Lung (tissue), 12 donors: Measurements from ENCODE around the gene DNER. TPM values are rescaled to one million over a fixed set of nuclear protein-coding genes. Genes with fewer than 3 reads are reported as not detected.
"Not testable (repeated sequence)": the region's sequence is repeated elsewhere in the genome, so short reads cannot be mapped to it uniquely, and the experiment has no call there.

Experiments
- ATAC-seq: fragments of 200-7000 bp; cut with Tn5 transposase; one replicate; pipeline ENCODE4 v1.9.1; 2020; ENCODE audit warnings: moderate number of reproducible peaks; ENCODE audit not compliant: insufficient read depth, low FRiP score
- DNase-seq, 3 donors: peaks; one replicate each; pipeline ENCODE4 v3.0.0-alpha.2; 2013 to 2017
- H3K27ac ChIP-seq, 2 donors: one replicate each; pipeline ENCODE4 v1.5.1; 2013; ENCODE audit warnings: mild to moderate bottlenecking in 2 of 2, moderate library complexity in 2 of 2, control low read depth in 1 of 2, inconsistent platforms in 1 of 2, low read depth in 1 of 2, low read length in 1 of 2
- H3K27me3 ChIP-seq, 3 donors: one replicate each; pipeline ENCODE4 v1.5.1; 2013; ENCODE audit warnings: low read length in 2 of 3; ENCODE audit not compliant: control insufficient read depth in 3 of 3, insufficient read depth in 3 of 3
- H3K36me3 ChIP-seq, 4 donors: one replicate each; pipeline ENCODE4 v1.5.1; 2013; ENCODE audit warnings: low read length in 4 of 4, mild to moderate bottlenecking in 1 of 4, moderate library complexity in 1 of 4; ENCODE audit not compliant: control insufficient read depth in 4 of 4, insufficient read depth in 4 of 4
- H3K4me1 ChIP-seq, 5 donors: one replicate each; pipeline ENCODE4 v1.5.1; 2013; ENCODE audit warnings: low read length in 5 of 5, mild to moderate bottlenecking in 2 of 5, moderate library complexity in 1 of 5; ENCODE audit not compliant: control insufficient read depth in 5 of 5, insufficient read depth in 5 of 5
- H3K4me3 ChIP-seq: one replicate; pipeline ENCODE4 v1.5.1; 2013; ENCODE audit warnings: mild to moderate bottlenecking, control low read depth, moderate library complexity
- H3K9ac ChIP-seq, 2 donors: one replicate each; pipeline ENCODE4 v1.5.1; 2013; ENCODE audit warnings: low read length in 2 of 2, control low read depth in 1 of 2; ENCODE audit not compliant: insufficient read depth in 1 of 2
- H3K9me3 ChIP-seq, 4 donors: one replicate each; pipeline ENCODE4 v1.5.1; 2013; ENCODE audit warnings: low read length in 3 of 4, mild to moderate bottlenecking in 1 of 4, moderate library complexity in 1 of 4; ENCODE audit not compliant: control insufficient read depth in 4 of 4, insufficient read depth in 3 of 4
- CTCF ChIP-seq: IDR thresholded peaks from 2 replicates; pipeline ENCODE4 v1.5.1; 2012; ENCODE audit warnings: mild to moderate bottlenecking; ENCODE audit errors: control extremely low read depth, extremely low read depth
- WGBS, 2 donors: extraction: QIAGEN DNeasy Blood & Tissue Kit; methylation state at CpG; one replicate each; pipeline ENCODE4 v1.1.7; 2013; 5-methylcytosine and 5-hydroxymethylcytosine counted together
- polyA plus RNA-seq, 2 donors: library from polyadenylated mRNA; stranded (reverse); fragments of 200-250 nt; gene quantifications; one replicate each; pipeline ENCODE4 v1.2.1, GENCODE V29; 2013
- total RNA-seq, 2 donors: library from RNA; depleted of rRNA in 1 of 2; stranded (reverse); fragments of >200 nt in 1 of 2; gene quantifications; one replicate each; pipeline ENCODE4 v1.2.1, GENCODE V29; 2014 to 2021
- donor health status: control.
- donor health status: control.
- donor health status: Bipolar disorder and iron deficiency.
- donor health status: healthy.
- donor health status: DM: yes; HTN: yes; CAD: no.

The DNER gene
- total and polyA plus RNA-seq, 4 donors, result 0.63 to 5.8 (median 3.3) TPM

- DNase-seq, result no peak
- H3K9ac ChIP-seq, result no peak overlapping the region
- TF ChIP-seq CTCF, result no peak
- ATAC-seq, result no peak
- no peaks in the 10 kb centered on the region for H3K4me1 ChIP-seq
- no peaks in the 10 kb centered on the region for H3K36me3 ChIP-seq
- no peak overlapping the region for H3K27ac ChIP-seq
- H3K4me3 ChIP-seq, result no peak overlapping the region
- 83 to 92% methylated on average over 1 of the region's 1 CpG for whole genome bisulfite sequencing, 2 donors
- no peaks in the 10 kb centered on the region for H3K27me3 ChIP-seq
- peaks cover 0 to 4% (median 0%) of the 10 kb centered on the region in 4 donors for H3K9me3 ChIP-seq
Observed at GRCh38 chr2:229376866-229377265, 337.5 kb downstream of the DNER start.

GRCh38 chr2:229375251-229375650 is 339.1 kb downstream of the DNER start:
- H3K9ac ChIP-seq, result no peak overlapping the region
- DNase-seq (no peak), ATAC-seq (no peak)
- no peaks in the 10 kb centered on the region for H3K4me1 ChIP-seq
- H3K27ac ChIP-seq, result no peak overlapping the region
- H3K36me3 ChIP-seq, result no peaks in the 10 kb centered on the region
- H3K9me3 ChIP-seq, result peaks cover 0 to 2% (median 0%) of the 10 kb centered on the region in 4 donors
- no peaks in the 10 kb centered on the region for H3K27me3 ChIP-seq
- no peak overlapping the region for H3K4me3 ChIP-seq
- TF ChIP-seq CTCF, result no peak

GRCh38 chr2:229373311-229373710 is 341.0 kb downstream of the DNER start:
- not testable (repeated sequence) for H3K36me3 ChIP-seq, H3K9me3 ChIP-seq, ATAC-seq, H3K27me3 ChIP-seq, H3K27ac ChIP-seq, DNase-seq, H3K9ac ChIP-seq, H3K4me3 ChIP-seq, H3K4me1 ChIP-seq
- WGBS, 2 donors, result 86 to 90% methylated on average over 4 of the region's 4 CpGs

GRCh38 chr2:229372207-229372606 is 342.1 kb downstream of the DNER start:
- Histone ChIP-seq H3K9me3 (peaks cover 0 to 2% (median 0%) of the 10 kb centered on the region in 4 donors), H3K4me3 (no peak overlapping the region), H3K27ac (no peak overlapping the region), H3K36me3 (no peaks in the 10 kb centered on the region), H3K4me1 (no peaks in the 10 kb centered on the region), H3K9ac (no peak overlapping the region), H3K27me3 (no peaks in the 10 kb centered on the region)
- DNase-seq (peak in 1 of 3 donors; percentile 22), ATAC-seq (no peak)
- TF ChIP-seq CTCF, result no peak
- 62 to 87% methylated on average over 3 of the region's 3 CpGs for WGBS, 2 donors
